Nephron (organoid): Measurements from ENCODE around the gene MLF2.

Experiments used
- H3K27ac Mint-ChIP-seq, 3 experiments: 2 replicates each; pipeline ENCODE4 v1.8.0; 2020; ENCODE audit warnings: mixed read lengths in 3 of 3, mild to moderate bottlenecking in 2 of 3, moderate library complexity in 1 of 3
- H3K27me3 Mint-ChIP-seq: 2 replicates; pipeline ENCODE4 v1.8.0; 2021; ENCODE audit warnings: low read depth, mild to moderate bottlenecking, moderate library complexity, mixed read lengths
- H3K36me3 Mint-ChIP-seq: 2 replicates; pipeline ENCODE4 v1.8.0; 2020; ENCODE audit warnings: low read depth, mixed read lengths
- H3K4me1 Mint-ChIP-seq: 2 replicates; pipeline ENCODE4 v1.8.0; 2020; ENCODE audit warnings: mixed read lengths
- H3K4me3 Mint-ChIP-seq, 3 experiments: 2 replicates each; pipeline ENCODE4 v1.8.0; 2020; ENCODE audit warnings: mild to moderate bottlenecking in 3 of 3, mixed read lengths in 3 of 3, moderate library complexity in 2 of 3
- H3K9me3 Mint-ChIP-seq: 2 replicates; pipeline ENCODE4 v1.8.0; 2020; ENCODE audit warnings: mixed read lengths
- CTCF ChIP-seq, 3 experiments: fragments of 200-600 bp; sonication (generic); IDR thresholded peaks; one replicate each; pipeline ENCODE4 v1.5.0; 2021; ENCODE audit warnings: antibody characterized with exemption in 3 of 3; ENCODE audit not compliant: unreplicated experiment in 3 of 3

Gene MLF2

GRCh38 chr12:6791931-6792520 is 39.1 kb upstream of the MLF2 start:
- Mint-ChIP-seq H3K36me3 (no peaks in the 10 kb centered on the region), H3K27me3 (no peaks in the 10 kb centered on the region), H3K4me1 (peaks cover 25% of the 10 kb centered on the region), H3K4me3 (peak overlapping the region; percentile 60 to 69 (median 65)), H3K27ac (peak overlapping the region; percentile 96 to 98 (median 97)), H3K9me3 (no peaks in the 10 kb centered on the region)
- no peak for TF ChIP-seq CTCF (IDR thresholded peaks at IDR 0.05; ENCODE audit: unreplicated experiment in 3 of 3)

- no peaks in the 10 kb centered on the region for H3K9me3 Mint-ChIP-seq
- peaks cover 25% of the 10 kb centered on the region for H3K4me1 Mint-ChIP-seq
- H3K27ac Mint-ChIP-seq: peak overlapping the region; percentile 39 to 67 (median 44)
These were observed 37.7 kb upstream of the MLF2 start for GRCh38 chr12:6790496-6791150.

DNA sequence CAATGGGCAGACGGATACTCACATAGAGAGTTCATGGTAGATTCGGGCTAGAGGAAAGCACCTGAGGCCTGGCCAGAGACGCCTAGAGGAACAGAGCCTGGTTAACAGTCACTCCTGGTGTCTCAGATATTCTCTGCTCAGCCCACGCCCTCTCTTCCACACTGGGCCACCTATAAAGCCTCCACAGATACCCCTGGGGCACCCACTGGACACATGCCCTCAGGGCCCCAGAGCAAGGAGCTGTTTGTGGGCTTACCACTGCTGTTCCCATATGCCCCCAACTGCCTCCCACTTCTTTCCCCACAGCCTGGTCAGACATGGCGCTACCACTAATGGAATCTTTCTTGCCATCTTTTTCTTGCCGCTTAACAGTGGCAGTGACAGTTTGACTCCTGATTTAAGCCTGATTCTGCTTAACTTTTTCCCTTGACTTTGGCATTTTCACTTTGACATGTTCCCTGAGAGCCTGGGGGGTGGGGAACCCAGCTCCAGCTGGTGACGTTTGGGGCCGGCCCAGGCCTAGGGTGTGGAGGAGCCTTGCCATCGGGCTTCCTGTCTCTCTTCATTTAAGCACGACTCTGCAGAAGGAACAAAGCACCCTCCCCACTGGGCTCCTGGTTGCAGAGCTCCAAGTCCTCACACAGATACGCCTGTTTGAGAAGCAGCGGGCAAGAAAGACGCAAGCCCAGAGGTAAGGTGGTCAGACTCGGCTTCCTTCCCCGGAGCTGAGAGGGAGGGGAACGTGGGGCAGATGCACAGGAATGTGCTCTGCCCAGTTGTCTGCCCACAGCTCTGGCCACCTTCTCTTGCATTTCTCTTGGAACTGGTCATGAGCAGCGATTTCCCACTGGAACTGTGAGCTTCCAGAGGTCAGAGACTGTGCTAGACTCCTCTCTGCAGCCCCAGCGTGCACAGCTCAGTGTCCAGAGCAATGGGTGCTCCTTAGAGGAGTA is 36.3 kb upstream of the MLF2 start, which contains the start of gene CD4:
Gene CD4, plus strand, starts transcription at position 557 of the 953 bp plus-strand sequence. CDS start 10,611 bp downstream, outside the sequence.
- no peaks in the 10 kb centered on the region for H3K36me3 Mint-ChIP-seq
- H3K4me1 Mint-ChIP-seq: peaks cover 25% of the 10 kb centered on the region
- peaks cover 3% of the 10 kb centered on the region for H3K27me3 Mint-ChIP-seq
- peak within 1 kb of the TSS in 2 of 3 experiments; percentile 19 to 52 for H3K4me3 Mint-ChIP-seq
- no peaks in the 10 kb centered on the region for H3K9me3 Mint-ChIP-seq
- no peak for TF ChIP-seq CTCF (IDR thresholded peaks at IDR 0.05; ENCODE audit: unreplicated experiment in 3 of 3)
- H3K27ac Mint-ChIP-seq: peak within 1 kb of the TSS; percentile 33 to 44 (median 39)

More at GRCh38 chr12:6790496-6791150, 37.7 kb upstream of the MLF2 start:
- no peaks in the 10 kb centered on the region for H3K36me3 Mint-ChIP-seq
- peak overlapping the region in 1 of 3 experiments; percentile 22 for H3K4me3 Mint-ChIP-seq
- H3K27me3 Mint-ChIP-seq: no peaks in the 10 kb centered on the region
- no peak for TF ChIP-seq CTCF (IDR thresholded peaks at IDR 0.05; ENCODE audit: unreplicated experiment in 3 of 3)

GRCh38 chr12:6787309-6787708 is 34.4 kb upstream of the MLF2 start:
- H3K36me3 Mint-ChIP-seq: no peaks in the 10 kb centered on the region
- H3K27ac Mint-ChIP-seq: peak overlapping the region in 2 of 3 experiments; percentile 61 to 75
- peaks cover 16% of the 10 kb centered on the region for H3K4me1 Mint-ChIP-seq
- H3K9me3 Mint-ChIP-seq: no peaks in the 10 kb centered on the region
- no peak overlapping the region for H3K4me3 Mint-ChIP-seq
- TF ChIP-seq CTCF (IDR thresholded peaks at IDR 0.05; ENCODE audit: unreplicated experiment in 3 of 3): no peak
- peaks cover 3% of the 10 kb centered on the region for H3K27me3 Mint-ChIP-seq

DNA sequence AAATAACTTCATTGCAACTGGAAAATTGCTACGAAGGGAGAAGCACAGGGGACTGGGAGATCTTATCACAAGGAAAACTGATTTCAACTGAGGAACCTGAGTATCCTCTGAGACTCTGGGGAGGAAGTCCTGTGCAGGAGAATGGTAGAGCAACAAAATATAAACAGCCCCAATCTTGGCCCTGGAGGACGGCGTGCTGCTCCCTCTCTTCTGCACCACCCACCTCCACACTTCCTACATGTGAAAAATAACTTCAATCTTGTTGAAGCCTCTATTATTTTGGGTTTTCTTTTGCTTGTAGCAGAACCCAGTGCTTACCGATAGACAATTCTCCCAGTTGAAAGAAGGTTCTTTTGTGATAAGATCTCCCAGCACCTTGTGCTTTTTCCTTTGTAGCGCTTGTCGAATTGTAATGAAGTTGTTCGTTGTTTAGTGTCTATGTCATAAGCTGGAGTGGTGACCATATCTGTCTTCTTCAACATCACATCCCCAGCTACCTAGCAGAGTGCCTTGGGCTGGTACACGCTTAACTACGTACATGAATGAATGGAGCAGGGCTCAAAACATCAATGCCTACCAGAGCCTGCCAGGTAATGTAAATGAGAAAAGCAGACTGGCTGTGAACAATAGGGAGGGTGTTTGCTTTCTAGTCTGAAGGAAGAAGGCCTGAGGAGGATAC is 33.6 kb upstream of the MLF2 start:
- Mint-ChIP-seq H3K4me3 (no peak overlapping the region), H3K27ac (peak overlapping the region in 2 of 3 experiments; percentile 61 to 75), H3K36me3 (no peaks in the 10 kb centered on the region), H3K27me3 (peaks cover 3% of the 10 kb centered on the region), H3K4me1 (peaks cover 13% of the 10 kb centered on the region), H3K9me3 (no peaks in the 10 kb centered on the region)
- TF ChIP-seq CTCF (IDR thresholded peaks at IDR 0.05; ENCODE audit: unreplicated experiment in 3 of 3): no peak
